Measurements from ENCODE around the gene GRXCR2.
A peak's percentile ranks its signal among the peaks of the same experiment; 100 is the strongest.
"Not testable (repeated sequence)": the region's sequence is repeated elsewhere in the genome, so short reads cannot be mapped to it uniquely, and the experiment has no call there.

The GRXCR2 gene

DNA sequence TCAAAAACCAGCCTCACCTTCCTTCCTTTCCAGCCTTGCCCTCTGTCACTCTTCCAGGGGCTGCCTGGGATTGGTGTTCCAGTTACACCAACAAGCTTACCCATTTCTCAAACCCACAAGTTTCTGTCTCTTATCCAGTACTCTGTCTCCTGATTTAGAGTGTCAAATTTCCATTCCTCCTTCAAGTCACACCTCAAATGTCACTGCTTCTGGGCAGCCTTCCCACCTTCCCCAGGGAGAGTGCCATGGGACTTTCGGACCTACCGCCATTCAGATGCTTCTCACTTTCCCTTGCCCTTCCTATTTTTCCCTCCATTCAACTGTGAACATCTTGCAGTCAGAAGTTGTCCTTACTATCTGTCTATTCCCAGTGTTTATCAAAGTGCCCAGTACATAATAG is 2.0 kb upstream of the GRXCR2 start:
- DNase-seq (ENCODE audit: low spot score) = no peak

DNA sequence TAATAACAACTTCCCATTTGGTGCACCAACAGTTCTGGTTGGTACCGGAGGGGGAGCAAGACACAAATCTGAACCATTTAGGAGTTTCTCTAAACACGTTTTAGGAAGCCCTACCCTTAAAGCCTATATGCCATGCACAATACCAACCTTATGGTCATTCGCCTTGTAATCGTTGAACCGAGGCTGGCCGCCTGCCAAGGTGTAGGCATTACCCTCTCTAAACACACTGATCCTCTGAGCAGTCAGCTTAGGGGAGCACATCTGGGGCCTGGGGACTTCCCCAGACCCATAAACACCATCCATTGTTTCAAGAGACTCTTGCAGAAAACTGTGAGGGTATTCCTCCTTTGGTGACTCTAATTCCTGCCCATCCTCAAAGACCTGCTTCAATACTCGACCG is 328 bp downstream of the GRXCR2 start:
- DNase-seq (ENCODE audit: low spot score) = peak; percentile 10

DNA sequence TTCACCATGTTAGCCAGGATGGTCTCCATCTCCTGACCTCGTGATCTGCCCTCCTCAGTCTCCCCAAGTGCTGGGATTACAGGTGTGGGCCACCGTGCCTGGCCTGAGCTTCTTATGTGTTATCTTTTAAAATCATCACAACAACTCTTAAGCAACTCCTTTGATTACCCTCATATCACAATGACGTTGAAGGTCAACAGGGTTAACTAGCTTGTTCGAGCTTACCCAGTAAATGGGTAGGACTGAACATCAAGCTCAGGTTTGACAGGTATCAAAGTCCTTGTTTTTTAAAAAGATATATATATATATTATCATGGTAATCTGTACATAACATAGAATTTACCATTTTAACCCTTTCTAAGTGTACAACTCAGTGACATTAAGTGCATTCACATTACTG is 3.1 kb downstream of the GRXCR2 start:
- DNase-seq (ENCODE audit: low spot score) = no peak

DNA sequence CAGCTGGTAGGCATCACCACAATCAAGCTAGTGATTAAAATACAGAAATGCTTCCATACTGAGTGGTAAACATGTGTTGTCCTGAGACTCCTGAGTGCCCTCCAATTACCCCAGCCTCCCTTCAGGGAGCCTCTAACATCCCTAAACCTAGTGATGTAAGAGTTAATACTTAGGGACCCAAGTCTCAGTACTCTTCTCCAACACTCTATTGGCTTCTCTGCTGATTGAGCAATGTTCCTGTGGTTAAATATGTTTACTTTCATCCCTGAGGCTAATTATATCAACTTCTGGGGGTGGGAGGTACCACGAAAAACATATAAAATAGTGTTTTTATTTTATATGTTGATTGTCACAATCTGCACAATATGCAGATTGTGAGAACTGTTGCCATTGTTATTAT is 5.0 kb downstream of the GRXCR2 start:
- no peak for DNase-seq (ENCODE audit: low spot score)

DNA sequence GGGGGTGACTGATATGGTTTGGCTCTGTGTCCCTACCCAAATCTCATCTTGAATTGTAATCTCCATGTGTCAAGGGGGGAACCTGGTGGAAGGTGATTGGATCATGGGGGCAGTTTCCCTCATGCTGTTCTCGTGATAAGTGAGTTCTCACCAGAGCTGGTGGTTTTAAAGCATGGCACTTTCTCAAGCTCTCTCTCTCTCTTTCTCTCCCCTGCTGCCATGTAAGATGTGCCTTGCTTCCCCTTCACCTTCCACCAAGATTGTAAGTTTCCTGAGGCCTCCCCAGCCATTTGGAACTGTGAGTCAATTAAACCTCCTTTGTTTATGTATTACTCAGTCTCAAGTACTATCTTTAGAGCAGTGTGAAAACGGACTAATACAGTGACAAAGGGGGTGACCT is 8.4 kb downstream of the GRXCR2 start:
- not testable (repeated sequence) for DNase-seq (ENCODE audit: low spot score)

DNA sequence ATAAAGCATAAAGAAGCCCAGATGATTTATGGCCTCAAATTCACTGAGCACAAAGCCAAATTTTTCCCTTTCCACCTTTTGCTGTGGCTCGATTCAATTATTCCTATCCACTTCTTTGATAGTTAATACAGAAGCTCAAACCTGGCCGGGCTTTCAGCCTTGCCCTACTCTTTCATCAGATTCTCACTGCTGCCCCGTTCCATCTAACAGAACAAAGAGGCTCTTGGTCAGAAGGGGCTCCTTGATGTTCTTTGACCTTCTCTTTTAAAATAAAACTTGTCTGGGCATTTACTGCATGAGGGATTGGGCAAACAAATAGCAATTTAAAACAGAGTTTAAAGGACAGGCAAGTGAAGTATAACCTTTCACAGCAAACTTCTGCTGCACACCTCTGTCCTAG is 9.8 kb downstream of the GRXCR2 start:
- no peak for DNase-seq (ENCODE audit: low spot score)

DNA sequence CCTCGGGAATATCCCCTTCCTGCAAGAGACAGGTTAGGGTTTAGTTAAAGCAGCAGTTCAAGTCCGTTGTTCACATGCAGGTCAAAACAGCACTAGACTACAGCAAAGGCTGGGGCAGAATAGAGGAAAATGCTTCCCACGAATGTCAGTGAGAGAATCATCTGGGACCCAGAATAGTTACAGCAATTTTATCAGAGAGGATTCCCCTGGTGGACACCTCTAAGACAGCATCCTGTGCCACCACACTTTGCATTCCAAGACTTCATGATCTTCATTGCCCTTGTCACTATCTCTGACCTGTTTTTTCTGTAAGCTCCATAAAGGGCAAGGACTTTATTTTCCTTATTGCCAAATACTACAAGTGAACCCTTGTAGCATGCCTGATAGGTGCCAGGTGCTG is 12.9 kb downstream of the GRXCR2 start:
- DNase-seq (ENCODE audit: low spot score) = no peak

DNA sequence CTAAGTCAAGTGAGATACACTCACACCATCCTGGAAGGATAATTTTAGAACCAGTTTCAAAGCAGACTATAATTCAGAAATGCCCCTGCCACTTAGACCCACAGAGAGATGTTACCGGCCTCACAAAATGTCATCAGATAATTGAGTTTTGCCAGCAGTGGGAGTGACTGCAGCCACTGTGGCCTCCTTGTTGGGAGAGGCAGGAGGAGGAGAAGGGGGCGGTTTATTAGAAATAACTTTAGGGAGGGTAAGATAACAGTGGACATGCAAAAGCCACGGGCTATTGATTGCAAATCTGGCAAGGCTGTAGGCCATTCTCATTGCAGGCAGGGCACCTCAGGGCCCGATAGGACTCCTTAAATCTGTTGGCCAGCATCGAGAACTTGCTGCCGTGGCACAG is 13.4 kb downstream of the GRXCR2 start:
- no peak for DNase-seq (ENCODE audit: low spot score)

DNA sequence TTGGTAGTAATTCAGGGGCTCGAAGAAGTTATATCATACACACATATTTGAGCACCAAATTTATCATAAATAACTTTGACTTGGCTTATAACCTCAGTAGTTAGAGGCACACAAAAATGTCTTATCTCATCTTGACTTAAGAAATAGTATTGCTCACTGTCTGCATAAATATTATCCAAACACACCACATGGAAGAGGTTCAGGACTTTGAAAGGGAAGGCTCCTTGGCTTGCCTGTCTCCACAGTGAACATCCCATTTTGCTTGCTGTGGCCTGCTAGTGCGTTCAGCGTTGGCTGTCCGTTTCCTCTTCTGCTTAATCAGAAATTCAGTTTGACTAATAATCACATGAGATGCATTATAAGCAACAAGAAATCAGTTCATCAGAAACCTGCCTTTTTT is 13.9 kb downstream of the GRXCR2 start:
- no peak for DNase-seq (ENCODE audit: low spot score)

DNA sequence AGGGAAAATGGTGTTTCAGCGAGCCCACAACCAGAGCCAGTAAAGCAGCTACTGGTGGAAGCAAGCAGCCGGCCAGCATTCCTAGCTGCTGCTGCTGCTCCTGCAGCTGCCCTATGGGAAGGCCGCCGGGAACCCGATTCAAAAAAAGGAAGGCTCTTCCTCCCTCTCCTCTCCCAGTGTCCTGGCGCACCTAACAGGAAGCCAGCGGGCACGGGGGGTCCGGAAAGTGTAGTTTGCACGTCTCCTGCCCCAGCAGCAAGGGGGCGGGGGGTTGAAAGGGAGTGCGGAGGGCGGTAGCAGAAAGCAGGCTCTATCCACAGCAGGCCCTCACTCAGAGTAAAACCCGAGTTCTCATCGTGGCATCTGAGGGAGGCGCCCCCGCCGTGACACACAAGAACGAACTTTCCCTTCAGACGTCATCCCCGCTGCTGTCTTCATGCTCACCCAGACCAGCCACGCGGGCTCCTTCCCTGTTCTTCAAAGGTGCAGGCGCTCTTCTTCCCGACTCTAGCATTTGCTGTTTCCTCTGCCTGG is 16.5 kb downstream of the GRXCR2 start:
- peak; percentile 73 for DNase-seq (ENCODE audit: low spot score)

DNA sequence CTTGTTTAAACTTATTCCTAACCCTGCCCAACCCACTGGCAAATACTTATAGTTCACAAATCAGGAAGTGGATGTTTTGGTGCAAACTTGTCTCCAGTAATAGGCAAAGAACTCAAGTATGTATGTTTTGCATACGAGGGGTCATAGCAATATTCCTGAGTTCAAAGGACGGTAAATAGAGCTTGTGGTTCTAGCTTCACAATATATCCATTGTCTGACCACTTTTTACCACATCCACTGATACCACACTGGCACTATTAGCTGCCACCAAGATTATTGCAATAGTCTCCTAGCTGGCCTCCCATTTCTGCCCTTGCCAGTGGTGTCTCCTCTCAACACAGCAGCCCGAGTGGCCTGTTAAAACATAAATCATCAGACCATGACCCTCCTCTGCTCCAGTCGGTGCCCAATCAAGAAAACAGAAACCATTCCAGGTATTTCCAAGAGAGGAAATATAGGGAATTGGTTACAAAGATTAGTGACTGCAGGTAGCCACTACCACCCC is 17.0 kb downstream of the GRXCR2 start:
- peak; percentile 76 for DNase-seq (ENCODE audit: low spot score)

DNA sequence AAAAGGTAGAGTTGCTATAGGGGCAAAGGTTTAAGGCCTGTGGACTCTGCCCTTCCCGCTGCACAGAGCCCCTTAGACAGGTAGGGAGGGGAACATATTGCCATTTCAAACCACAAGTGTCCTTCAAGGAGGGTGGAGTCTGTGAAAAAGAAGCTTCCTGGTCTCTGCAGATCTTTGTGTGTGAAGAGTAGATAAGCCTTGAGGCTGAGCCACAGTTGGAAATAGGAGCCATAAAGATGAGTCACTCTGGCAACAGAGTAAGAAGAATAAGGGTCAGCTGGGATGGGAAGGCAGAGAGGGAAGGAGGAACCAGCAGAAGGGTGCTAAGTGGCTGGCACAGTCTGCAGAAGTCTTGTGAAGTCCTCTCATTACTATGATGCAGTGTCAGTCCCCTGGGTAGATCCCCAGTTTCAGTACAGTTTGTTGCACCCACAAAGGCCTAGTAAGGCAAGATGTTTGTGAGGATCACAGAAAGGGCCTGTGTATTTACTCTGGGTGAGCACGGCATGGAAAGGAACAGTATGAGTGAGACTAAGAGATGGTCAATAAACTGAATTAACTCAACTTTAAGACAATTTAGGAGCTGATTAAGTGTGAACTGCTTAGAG is 18.1 kb downstream of the GRXCR2 start:
- peak; percentile 80 for DNase-seq (ENCODE audit: low spot score)

DNA sequence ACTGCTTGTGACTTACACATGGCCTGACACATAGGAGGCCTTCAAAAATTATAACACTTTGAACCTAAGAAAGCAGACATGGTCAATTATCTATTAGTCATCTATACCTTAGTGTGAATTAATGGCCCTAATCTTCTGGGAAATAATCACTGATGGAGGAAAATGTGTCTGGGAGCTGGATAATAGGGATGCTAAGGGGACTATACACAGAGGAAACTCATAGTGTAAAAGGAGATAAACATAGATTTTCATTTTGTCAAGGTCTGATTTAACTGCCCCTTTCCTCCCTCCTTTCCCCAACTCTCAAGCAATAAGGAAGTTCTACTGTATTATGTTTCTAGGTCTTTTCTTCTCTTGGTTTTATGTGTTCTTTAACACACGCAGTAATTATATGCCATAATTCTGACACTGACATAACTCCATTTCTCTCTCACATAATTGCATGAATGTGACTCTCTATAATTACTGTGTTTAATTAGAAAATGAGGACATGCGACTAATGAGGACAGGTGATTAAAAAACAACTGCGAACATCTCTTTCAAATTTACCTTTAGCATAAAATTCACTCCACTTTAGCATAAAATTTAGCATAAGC is 18.9 kb downstream of the GRXCR2 start:
- DNase-seq (ENCODE audit: low spot score) = no peak

DNA sequence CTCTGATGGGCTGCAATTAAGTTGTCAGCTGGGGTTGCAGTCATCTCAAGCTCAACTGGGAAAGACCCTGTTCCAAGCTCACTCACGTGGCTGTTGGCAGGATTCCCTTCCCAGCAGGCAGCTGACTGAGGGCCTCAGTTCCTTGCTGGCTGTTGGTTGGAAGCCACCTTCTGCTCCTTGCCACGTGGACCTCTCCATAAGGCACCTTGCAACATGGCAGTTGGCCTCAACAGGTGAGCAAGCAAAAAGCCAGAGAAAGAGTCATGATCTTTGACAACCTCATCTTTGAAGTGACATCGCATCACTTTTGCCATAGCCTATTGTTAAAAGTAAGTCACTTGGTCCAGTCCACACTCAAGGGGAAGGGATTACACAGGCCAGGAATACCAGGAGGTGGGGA is 19.8 kb downstream of the GRXCR2 start:
- DNase-seq (ENCODE audit: low spot score) = no peak

DNA sequence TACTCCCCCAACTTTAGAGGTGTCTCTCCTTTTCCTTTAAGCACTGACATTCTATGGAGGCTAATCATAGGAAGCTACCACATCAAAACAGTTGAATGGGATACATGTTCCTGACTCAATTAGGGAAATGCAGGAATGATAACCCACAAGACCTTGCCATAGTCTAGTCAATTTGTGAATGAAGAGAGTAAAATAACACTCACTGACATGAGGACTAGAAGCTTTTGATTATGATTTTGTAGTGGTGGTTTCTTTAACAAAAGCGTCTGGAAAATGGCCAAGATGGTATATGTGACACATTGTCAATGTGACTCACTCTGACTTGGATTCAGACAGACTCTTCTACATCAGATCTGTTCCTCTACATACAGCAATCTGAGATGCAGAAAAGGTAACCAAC is 24.0 kb downstream of the GRXCR2 start:
- peak; percentile 59 for DNase-seq (ENCODE audit: low spot score)

DNA sequence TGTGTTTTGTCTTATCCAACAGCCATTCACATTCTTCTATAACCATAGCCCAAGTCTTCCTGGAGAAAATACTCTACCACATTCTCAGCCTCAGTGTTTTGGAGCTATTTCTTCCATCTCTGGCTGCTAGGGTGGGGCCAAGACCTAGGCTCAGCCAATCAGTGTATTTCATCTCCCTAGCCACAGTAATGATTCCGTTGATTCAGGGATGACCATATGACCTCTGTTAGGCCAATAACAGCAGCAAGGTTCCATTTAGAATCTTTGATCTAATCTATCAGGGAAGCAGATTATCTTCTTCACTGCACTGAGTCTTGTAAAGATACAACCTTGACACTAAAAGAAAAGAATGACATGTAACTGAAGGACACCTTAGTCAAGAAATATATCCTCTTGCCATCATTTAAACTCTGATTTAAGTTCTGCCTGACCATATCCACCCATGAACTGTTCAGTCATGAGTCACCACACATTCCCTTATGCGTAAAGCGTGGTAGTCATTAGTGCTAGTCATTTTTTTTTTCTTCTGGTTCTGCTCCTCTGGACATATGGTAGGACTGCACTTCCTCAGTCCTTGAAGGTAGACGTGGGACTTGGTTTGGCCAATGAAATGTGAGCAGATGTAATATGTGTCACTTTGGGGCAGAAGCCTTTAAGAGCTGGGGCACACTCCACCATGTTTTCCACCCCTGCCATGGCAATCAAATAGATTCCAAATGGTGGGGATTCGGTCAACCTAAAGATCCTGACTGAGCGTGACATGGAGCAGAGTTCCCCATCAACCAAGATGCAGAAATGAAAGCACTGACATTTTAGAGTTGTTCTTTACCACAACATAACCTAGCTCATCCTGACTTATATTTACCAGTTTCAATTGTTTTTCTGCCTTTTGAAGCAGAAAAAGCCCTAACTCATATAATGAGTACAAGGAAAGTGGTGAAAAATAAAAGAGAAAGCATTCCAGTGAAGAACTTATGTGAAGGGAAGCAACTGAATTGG is 25.0 kb downstream of the GRXCR2 start:
- DNase-seq (ENCODE audit: low spot score) = peak; percentile 83

DNA sequence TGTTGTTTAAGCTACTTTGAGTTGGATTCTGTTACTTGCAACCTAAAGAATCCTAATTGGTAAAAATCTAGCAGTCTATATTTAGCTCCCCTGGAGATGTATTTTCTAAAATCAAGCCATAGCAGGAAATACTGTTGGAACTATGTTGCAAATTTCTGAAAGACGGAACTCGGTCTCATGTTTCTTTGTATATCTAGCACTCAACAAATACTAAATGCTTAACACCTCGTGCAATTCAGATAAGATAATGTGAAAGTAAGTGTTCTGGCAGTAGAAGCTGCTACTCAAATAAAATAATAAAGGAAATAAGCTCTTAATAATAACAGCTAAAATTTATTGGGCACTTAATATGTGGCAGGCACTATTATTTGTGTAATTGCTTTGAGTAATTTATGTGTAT is 26.7 kb downstream of the GRXCR2 start:
- DNase-seq (ENCODE audit: low spot score) = no peak

DNA sequence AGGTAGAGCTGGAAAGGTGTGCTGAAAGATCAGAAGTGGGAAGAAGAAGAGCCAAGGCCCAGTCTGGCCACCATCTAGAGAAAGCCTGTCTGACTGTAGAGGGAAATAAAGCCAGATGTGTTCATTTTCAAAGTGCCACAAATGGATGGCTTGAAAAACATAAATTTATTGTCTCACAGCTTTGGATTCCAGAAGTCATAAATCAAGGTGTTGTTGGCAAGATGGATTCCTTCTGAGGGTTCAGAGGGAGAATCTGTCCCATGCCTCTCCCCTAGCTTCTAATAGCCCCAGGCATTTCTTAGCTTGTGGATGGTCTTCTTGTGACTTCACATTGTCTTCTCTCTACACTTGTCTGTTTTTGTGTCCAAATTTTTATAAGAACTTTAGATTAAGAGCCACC is 31.5 kb downstream of the GRXCR2 start:
- DNase-seq (ENCODE audit: low spot score) = no peak

DNA sequence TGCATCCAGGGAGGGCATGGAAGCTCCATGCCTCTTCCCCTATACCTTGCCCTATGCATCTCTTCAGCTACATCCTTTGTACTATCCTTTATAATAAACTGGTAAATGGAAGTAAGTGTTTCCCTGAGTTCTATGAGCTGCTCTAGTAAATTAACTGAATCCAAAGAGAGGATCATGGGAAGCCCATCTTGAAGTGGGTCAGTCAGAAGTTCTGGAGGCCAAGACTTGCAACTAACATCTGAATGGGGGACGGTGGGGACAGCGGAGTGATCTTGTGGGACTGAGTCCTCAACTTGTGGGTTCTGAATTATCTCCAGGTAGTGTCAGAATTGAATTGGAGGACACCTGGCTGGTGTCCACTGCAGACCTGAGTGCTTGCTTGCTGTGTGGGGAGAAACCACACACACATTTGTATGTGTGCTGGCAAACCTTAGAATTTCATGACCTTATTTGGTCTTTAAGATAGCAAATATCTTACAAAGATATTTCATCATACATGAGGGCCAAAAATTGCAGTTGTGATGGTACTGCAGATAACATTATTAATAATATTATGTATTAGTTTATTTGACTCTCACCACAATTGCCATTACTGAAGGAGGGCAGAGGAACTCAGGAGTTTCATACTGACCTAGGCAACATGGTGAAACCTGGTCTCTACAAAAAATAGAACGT is 32.2 kb downstream of the GRXCR2 start:
- no peak for DNase-seq (ENCODE audit: low spot score)

DNA sequence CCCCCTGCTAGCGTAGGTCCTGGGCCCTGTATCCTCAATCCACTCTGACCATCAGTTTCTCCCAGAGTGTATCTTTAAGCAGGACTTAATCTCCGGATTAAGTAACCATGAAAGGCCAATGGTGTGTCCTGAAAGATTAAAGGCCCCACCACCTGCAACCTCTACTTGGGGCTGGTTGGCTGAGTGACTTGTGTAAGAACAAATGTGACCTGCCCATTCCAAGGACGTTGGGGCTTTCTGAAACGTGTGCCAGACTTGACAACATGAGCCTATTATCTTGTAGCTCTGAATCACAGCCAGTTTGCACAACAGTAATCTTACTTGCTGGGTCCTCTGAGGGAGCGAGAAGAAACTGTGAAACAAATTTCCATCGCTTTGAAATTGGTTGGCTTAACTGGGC is 34.5 kb downstream of the GRXCR2 start:
- DNase-seq (ENCODE audit: low spot score) = no peak

DNA sequence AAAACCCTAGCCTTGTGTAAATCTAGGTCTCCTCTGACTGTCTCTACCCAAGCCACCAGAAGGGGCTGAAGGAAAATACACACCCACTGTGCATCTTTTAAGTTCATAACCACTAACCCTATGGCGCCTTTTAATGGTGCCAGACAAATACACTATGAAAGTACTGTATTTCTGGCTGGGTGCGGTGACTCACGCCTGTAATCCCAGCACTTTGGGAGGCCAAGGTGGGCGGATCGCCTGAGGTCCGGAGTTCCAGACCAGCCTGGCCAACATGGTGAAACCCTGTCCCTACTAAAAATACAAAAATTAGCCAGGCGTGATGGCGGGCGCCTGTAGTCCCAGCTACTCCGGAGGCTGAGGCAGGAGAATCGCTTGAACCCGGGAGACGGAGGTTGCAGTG is 36.6 kb downstream of the GRXCR2 start:
- not testable (repeated sequence) for DNase-seq (ENCODE audit: low spot score)

DNA sequence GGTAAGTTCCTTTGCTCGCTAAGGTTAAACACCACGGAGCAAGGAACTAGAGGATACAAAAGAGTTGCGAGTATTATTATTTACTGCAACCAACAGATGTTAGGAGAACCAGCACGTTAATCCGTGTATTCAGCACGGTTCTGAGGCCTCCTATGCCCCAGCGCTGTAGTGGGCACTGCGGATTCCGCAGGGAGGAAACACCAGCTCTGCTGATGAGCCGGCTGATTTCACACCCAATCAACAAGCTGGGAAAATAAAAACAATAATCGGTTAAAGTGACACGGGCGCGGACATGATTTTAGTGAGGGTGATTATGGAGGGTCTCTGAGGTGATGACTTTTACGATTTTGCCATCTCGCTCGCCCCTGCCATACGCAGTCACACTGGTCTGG is 37.0 kb downstream of the GRXCR2 start:
- DNase-seq (ENCODE audit: low spot score) = no peak
